Anterior cingulate cortex (tissue), 58 donors: ENCODE results near the gene PDZRN4.
"Not testable (repeated sequence)": the region's sequence is repeated elsewhere in the genome, so short reads cannot be mapped to it uniquely, and the experiment has no call there.

Source experiments
- DNase-seq, 58 donors: peaks; one replicate each; lab custom pipeline; 2025; lab: John Stamatoyannopoulos, UW

PDZRN4 gene

DNA sequence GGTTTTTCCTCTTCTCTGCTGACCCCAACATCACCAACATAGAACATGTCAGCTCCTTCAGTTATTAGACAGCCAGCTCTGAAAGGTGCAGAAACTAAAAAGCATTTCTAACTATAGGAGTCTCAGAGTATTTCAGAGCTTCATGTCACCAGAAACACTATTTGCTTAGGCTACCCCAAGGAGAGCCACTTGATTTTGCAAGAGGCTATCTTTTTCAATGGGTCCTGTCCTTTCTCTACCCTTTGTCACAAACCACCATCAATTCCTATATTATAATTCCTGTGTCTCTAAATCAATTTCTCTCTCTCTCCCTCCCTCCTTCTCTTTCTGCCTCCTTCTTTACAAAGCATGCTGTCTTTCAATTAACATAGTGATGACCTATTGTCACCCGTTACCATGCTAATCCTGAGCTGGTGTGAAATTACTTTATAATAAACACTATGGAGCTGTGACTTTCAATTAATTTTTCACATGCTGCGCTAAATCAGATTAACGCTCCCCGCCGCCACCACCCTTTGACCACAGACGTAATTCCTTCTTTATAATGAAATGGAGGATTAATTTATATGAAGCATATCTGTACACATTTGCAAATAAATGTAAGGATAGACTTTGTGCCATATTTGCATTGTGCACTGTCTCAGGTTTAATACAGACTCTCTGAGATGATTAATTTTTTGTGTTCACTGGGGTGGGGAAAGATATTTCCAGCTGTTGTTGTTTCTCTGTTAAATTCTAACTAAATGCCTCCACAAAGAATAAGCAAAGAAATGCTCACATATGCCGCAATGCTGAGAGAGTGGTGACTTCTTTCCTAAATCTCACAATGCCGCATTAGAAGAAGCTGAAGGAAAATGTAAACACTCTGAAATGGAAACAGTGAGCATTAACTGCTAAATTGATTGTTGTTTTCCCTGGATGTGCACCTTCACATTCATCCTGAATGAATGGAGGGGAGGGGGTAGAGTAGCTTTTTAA is 418.6 kb downstream of the PDZRN4 start:
- DNase-seq, result no peak

DNA sequence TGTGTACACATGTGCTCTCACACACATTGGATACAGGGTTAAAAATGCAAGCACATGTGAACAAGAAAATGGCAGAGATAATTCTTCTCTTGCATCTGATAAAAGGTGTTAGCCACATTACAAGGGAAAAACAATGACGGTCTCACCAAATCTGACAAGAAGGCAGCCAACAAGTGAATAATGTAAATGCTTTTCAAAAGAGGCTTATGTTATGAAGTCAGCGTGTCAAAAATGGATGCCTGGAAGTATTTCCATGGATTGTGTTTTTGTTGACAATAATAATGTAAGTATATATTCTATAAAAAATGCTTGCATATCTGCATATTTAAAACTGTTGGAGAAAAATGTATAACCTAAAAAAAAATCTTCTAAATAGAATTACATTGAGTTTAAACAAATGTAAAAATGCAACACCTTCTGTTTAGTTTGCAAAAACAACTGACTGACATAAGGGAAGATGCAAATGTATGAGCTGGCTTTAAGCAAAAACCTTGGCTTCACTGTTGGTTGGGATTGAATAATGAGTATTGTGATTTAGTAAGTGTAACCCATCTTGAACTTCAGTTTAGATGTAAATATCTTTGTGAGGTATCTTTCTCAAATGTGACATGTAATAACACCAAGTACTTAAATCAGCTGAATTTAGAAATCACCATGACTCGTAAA is 424.9 kb downstream of the PDZRN4 start:
- no peak for DNase-seq

DNA sequence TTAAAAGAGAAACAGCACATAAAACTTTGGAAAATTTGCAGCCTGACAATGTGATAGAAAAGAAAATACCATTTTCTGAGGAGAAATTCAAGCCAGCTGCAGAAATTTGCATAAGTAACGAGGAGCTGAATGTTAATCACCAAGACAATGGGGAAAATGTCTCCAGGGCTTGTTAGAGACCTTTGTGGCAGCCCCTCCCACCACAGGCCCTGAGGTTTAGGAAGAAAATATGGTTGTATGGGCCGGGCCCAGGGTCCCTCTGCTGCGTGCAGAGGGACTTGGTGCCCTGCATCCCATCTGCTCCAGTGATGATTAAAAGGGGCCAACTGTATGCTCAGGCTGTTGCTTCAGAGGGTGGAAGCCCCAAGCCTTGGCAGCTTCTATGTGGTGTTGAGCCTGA is 427.1 kb downstream of the PDZRN4 start:
- DNase-seq, result not testable (repeated sequence)

- no peak for DNase-seq
These were observed 431.6 kb downstream of the PDZRN4 start for GRCh38 chr12:41619705-41620104.

- DNase-seq, result no peak
These were observed 433.2 kb downstream of the PDZRN4 start for GRCh38 chr12:41621291-41621690.
